NK-92 (cell line): Measurements from ENCODE around the gene KLK13.

ENCODE experiments used
- DNase-seq: peaks from one replicate; lab custom pipeline; 2025; ENCODE audit not compliant: unreplicated experiment; lab: John Stamatoyannopoulos, UW

Gene KLK13

GRCh38 chr19:51064534-51065220, at the start of gene KLK13:
Gene KLK13, minus strand, starts transcription at chr19:51065092. Its CDS starts 25 bp downstream, at chr19:51065067.
- DNase-seq, result no peak

GRCh38 chr19:51114087-51114729, 49.3 kb upstream of the KLK13 start:
- DNase-seq, result no peak

- no peak for DNase-seq
Measured at GRCh38 chr19:51111606-51112005, 46.7 kb upstream of the KLK13 start.

- no peak for DNase-seq
Measured at GRCh38 chr19:51110666-51110971, 45.7 kb upstream of the KLK13 start.

- no peak for DNase-seq
Measured at GRCh38 chr19:51108805-51109146, 43.9 kb upstream of the KLK13 start.

- DNase-seq, result peak; percentile 88
Measured at GRCh38 chr19:51108066-51108804, 43.3 kb upstream of the KLK13 start, which contains the start of gene CTU1. Gene CTU1, minus strand, starts transcription at chr19:51108409. Its CDS starts 3,840 bp downstream, at chr19:51104569.

GRCh38 chr19:51107406-51108065, 42.6 kb upstream of the KLK13 start:
- no peak for DNase-seq

GRCh38 chr19:51103926-51104341, 39.0 kb upstream of the KLK13 start:
- DNase-seq, result no peak

GRCh38 chr19:51102991-51103390, 38.1 kb upstream of the KLK13 start:
- DNase-seq, result no peak

GRCh38 chr19:51101171-51101865, 36.4 kb upstream of the KLK13 start:
- no peak for DNase-seq

GRCh38 chr19:51100601-51101000, 35.7 kb upstream of the KLK13 start:
- no peak for DNase-seq

GRCh38 chr19:51099047-51099382, 34.1 kb upstream of the KLK13 start:
- DNase-seq, result no peak

- no peak for DNase-seq
Measured at GRCh38 chr19:51098365-51099046, 33.6 kb upstream of the KLK13 start.

GRCh38 chr19:51097796-51098195, 32.9 kb upstream of the KLK13 start:
- no peak for DNase-seq

- DNase-seq, result no peak
Measured at GRCh38 chr19:51097166-51097738, 32.4 kb upstream of the KLK13 start.

- no peak for DNase-seq
Measured at GRCh38 chr19:51096473-51097165, 31.7 kb upstream of the KLK13 start.

- DNase-seq, result no peak
Measured at GRCh38 chr19:51094696-51095279, 29.9 kb upstream of the KLK13 start.

- DNase-seq, result no peak
Measured at GRCh38 chr19:51093510-51094345, 28.8 kb upstream of the KLK13 start.
